ENCODE measurements around the gene KLK15. TPM values are rescaled to one million over a fixed set of nuclear protein-coding genes. Genes with fewer than 3 reads are reported as not detected.
A peak's percentile ranks its signal among the peaks of the same experiment; 100 is the strongest.

KLK15 gene
- polyA plus RNA-seq, 1 experiment = not detected

DNA sequence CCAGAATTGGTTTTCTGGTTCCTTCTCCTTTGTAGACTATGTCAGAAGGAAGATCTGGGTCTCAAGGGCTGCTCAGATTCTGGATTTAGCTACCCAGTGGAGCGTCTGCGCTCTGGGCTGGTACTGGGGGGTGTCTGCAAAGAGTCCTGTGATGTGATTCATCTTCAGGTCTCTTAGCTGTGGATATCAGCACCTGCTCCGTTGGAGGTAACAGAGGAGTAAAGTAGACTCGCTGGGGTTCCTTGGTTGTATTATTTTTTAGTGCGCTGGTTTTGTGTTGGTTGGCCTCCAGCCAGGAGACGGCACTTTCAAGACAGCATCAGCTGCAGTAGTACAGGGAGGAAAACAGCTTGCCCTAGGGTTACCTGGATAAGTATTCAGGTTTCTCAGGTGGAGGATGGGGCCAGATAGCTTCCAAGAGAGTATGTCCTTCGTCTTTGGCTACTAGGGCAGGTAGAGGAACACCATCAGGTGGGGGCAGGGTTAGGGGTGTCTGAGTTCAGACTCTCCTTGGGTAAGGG, 10.4 kb upstream of the KLK15 start:
- DNase-seq (ENCODE audit: low read depth, low spot score) = no peak
- Histone ChIP-seq H3K4me3 (ENCODE audit: low read depth, low read length) (no peak overlapping the region), H3K27ac (ENCODE audit: low read depth, low read length) (no peak overlapping the region), H3K27me3 (ENCODE audit: control insufficient read depth, insufficient read depth, low read length) (no peaks in the 10 kb centered on the region), H3K9me3 (ENCODE audit: control insufficient read depth, insufficient read depth, low read length) (no peaks in the 10 kb centered on the region)
- ChIA-PET POLR2A (no interaction called here), CTCF (no interaction called here)
- TF ChIP-seq, protein P1, sequence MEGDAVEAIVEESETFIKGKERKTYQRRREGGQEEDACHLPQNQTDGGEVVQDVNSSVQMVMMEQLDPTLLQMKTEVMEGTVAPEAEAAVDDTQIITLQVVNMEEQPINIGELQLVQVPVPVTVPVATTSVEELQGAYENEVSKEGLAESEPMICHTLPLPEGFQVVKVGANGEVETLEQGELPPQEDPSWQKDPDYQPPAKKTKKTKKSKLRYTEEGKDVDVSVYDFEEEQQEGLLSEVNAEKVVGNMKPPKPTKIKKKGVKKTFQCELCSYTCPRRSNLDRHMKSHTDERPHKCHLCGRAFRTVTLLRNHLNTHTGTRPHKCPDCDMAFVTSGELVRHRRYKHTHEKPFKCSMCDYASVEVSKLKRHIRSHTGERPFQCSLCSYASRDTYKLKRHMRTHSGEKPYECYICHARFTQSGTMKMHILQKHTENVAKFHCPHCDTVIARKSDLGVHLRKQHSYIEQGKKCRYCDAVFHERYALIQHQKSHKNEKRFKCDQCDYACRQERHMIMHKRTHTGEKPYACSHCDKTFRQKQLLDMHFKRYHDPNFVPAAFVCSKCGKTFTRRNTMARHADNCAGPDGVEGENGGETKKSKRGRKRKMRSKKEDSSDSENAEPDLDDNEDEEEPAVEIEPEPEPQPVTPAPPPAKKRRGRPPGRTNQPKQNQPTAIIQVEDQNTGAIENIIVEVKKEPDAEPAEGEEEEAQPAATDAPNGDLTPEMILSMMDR (IDR thresholded peaks at IDR 0.05; ENCODE audit: low read depth, low read length) = no peak

- ChIA-PET POLR2A (no interaction called here), CTCF (no interaction called here)
- no peak overlapping the region for H3K4me3 ChIP-seq (ENCODE audit: low read depth, low read length)
- H3K9me3 ChIP-seq (ENCODE audit: control insufficient read depth, insufficient read depth, low read length) = no peaks in the 10 kb centered on the region
- no peak overlapping the region for H3K27ac ChIP-seq (ENCODE audit: low read depth, low read length)
- no peak for DNase-seq (ENCODE audit: low read depth, low spot score)
- TF ChIP-seq, protein P1 (IDR thresholded peaks at IDR 0.05; ENCODE audit: low read depth, low read length) = no peak
- no peaks in the 10 kb centered on the region for H3K27me3 ChIP-seq (ENCODE audit: control insufficient read depth, insufficient read depth, low read length)
These were observed 9.8 kb upstream of the KLK15 start for GRCh38 chr19:50843205-50843604.

- TF ChIP-seq, protein P1 (IDR thresholded peaks at IDR 0.05; ENCODE audit: low read depth, low read length) = no peak
- DNase-seq (ENCODE audit: low read depth, low spot score) = no peak
- Histone ChIP-seq H3K9me3 (ENCODE audit: control insufficient read depth, insufficient read depth, low read length) (no peaks in the 10 kb centered on the region), H3K27me3 (ENCODE audit: control insufficient read depth, insufficient read depth, low read length) (no peaks in the 10 kb centered on the region), H3K4me3 (ENCODE audit: low read depth, low read length) (no peak overlapping the region), H3K27ac (ENCODE audit: low read depth, low read length) (no peak overlapping the region)
- ChIA-PET CTCF (no interaction called here), POLR2A (no interaction called here)
These were observed 8.8 kb upstream of the KLK15 start for GRCh38 chr19:50842130-50842529.

- no peak overlapping the region for H3K4me3 ChIP-seq (ENCODE audit: low read depth, low read length)
- no peaks in the 10 kb centered on the region for H3K27me3 ChIP-seq (ENCODE audit: control insufficient read depth, insufficient read depth, low read length)
- H3K27ac ChIP-seq (ENCODE audit: low read depth, low read length) = no peak overlapping the region
- H3K9me3 ChIP-seq (ENCODE audit: control insufficient read depth, insufficient read depth, low read length) = no peaks in the 10 kb centered on the region
- ChIA-PET CTCF (no interaction called here), POLR2A (interaction anchor here (0.5 to 0.7 kb wide), 2 partner anchors 35 to 37 kb away, joined by 3 read pairs; no protein-coding TSS in a partner anchor)
- TF ChIP-seq, protein P1 (IDR thresholded peaks at IDR 0.05; ENCODE audit: low read depth, low read length) = no peak
- no peak for DNase-seq (ENCODE audit: low read depth, low spot score)
These were observed 6.6 kb upstream of the KLK15 start for GRCh38 chr19:50839712-50840655.

DNA sequence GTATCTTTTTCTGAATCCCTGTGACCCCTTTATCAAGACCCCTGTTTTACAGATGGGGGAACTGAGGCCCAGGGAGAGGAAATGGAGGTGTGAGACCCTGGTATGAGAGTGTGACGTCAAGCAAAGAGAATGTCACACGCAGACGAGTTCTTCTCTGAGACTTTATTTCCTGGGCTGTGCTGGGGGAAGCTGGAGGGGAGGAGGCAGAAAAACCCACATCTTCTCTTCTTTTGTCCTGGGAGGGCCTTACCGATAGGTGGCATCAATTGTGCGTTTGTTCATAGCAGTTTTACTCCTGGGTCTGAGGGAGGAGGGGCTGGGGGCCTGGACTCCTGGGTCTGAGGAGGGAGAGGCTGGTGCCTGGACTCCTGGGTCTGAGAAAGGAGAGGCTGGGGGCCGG, 4.9 kb upstream of the KLK15 start:
- no peak for DNase-seq (ENCODE audit: low read depth, low spot score)
- ChIA-PET CTCF (no interaction called here), POLR2A (no interaction called here)
- Histone ChIP-seq H3K27ac (ENCODE audit: low read depth, low read length) (no peak overlapping the region), H3K9me3 (ENCODE audit: control insufficient read depth, insufficient read depth, low read length) (no peaks in the 10 kb centered on the region), H3K27me3 (ENCODE audit: control insufficient read depth, insufficient read depth, low read length) (peaks cover 3% of the 10 kb centered on the region), H3K4me3 (ENCODE audit: low read depth, low read length) (no peak overlapping the region)
- TF ChIP-seq, protein P1 (IDR thresholded peaks at IDR 0.05; ENCODE audit: low read depth, low read length) = peak; percentile 24; the same call in 1 of the 2 replicates
